Activated CD4-positive, alpha-beta T cell treated with anti-CD3 and anti-CD28 coated beads, Interleukin-2, amount 10 ng/mL, durations not matched to agents 7 days and 5 days (primary cell): ENCODE results near the gene SLC1A5. TPM values are rescaled to one million over a fixed set of nuclear protein-coding genes. Genes with fewer than 3 reads are reported as not detected.
"Not testable (repeated sequence)": the region's sequence is repeated elsewhere in the genome, so short reads cannot be mapped to it uniquely, and the experiment has no call there.

Experiments
- CTCF ChIA-PET: fragments of 350-600 bp; sonication (Branson Sonifier 250); formaldehyde crosslinking; loops from one replicate; lab custom pipeline; 2021; ENCODE audit warnings: antibody characterized with exemption; lab: Charles Lee
- POLR2A ChIA-PET: fragments of 350-600 bp; sonication (Branson Sonifier 250); formaldehyde crosslinking; loops from one replicate; lab custom pipeline; 2021; ENCODE audit warnings: antibody characterized with exemption; lab: Charles Lee
- DNase-seq: peaks from one replicate; pipeline ENCODE4 v3.0.0-alpha.2; 2020
- H3K27ac Mint-ChIP-seq: one replicate; pipeline ENCODE4 v1.8.0; 2021; ENCODE audit warnings: mild to moderate bottlenecking, moderate library complexity, mixed read lengths
- H3K27me3 Mint-ChIP-seq: one replicate; pipeline ENCODE4 v1.8.0; 2021; ENCODE audit warnings: mixed read lengths
- H3K36me3 Mint-ChIP-seq: one replicate; pipeline ENCODE4 v1.8.0; 2021; ENCODE audit warnings: low read depth, mixed read lengths
- H3K4me1 Mint-ChIP-seq: one replicate; pipeline ENCODE4 v1.8.0; 2021; ENCODE audit warnings: mixed read lengths
- H3K4me3 Mint-ChIP-seq: one replicate; pipeline ENCODE4 v1.8.0; 2021; ENCODE audit warnings: mild to moderate bottlenecking, moderate library complexity, mixed read lengths
- H3K9me3 Mint-ChIP-seq: one replicate; pipeline ENCODE4 v1.8.0; 2021; ENCODE audit warnings: mixed read lengths
- total RNA-seq, 2 experiments: library from RNA; stranded (reverse); gene quantifications; one replicate each; pipeline ENCODE4 v1.2.3, GENCODE V29; 2021

SLC1A5 gene
- total RNA-seq, 2 experiments from 2014 or later, result 104 to 108 TPM

DNA sequence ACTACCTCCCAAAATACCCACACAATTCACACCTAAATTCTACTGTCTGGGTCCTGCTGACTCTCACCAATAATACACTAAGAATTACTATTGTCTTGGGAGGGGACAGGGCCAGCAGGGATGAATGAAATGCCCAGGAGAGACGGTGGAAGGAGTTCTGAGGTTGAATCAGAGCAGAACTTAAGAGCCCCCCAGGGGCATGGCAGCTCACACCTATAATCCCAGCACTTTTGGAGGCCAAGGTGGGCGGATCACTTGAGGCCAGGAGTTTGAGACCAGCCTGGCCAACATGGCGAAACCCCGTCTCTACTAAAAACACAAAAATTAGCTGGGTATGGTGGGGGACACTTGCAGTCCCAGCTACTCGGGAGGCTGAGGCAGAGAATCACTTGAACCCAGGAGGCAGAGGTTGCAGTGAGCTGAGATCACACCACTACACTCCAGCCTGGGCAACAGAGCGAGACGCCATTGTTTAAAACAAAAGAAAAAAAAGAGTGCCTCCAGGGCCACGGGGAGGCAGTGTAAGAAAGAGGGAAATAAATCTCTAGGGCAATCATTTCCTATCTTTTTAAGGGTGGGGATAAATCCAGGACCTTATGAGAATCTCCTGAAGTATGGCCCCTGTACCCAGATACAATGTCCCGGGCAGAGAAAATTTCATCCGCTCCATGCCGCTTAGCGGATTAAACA, 10.3 kb downstream of the SLC1A5 start:
- peaks cover 60% of the 10 kb centered on the region for H3K36me3 Mint-ChIP-seq
- POLR2A ChIA-PET, result interaction anchor here (0.8 kb wide), 1 partner anchor 12 kb away, joined by 4 read pairs; no protein-coding TSS in a partner anchor
- H3K4me3 Mint-ChIP-seq, H3K27ac Mint-ChIP-seq, H3K27me3 Mint-ChIP-seq, H3K9me3 Mint-ChIP-seq, DNase-seq: not testable (repeated sequence)
- peaks cover 35% of the 10 kb centered on the region for H3K4me1 Mint-ChIP-seq
- CTCF ChIA-PET, result interaction anchor here (0.6 to 1.8 kb wide), 4 partner anchors 10 to 125 kb away, joined by 3 to 6 read pairs (median 4); partner anchors contain the start of gene SLC1A5

DNA sequence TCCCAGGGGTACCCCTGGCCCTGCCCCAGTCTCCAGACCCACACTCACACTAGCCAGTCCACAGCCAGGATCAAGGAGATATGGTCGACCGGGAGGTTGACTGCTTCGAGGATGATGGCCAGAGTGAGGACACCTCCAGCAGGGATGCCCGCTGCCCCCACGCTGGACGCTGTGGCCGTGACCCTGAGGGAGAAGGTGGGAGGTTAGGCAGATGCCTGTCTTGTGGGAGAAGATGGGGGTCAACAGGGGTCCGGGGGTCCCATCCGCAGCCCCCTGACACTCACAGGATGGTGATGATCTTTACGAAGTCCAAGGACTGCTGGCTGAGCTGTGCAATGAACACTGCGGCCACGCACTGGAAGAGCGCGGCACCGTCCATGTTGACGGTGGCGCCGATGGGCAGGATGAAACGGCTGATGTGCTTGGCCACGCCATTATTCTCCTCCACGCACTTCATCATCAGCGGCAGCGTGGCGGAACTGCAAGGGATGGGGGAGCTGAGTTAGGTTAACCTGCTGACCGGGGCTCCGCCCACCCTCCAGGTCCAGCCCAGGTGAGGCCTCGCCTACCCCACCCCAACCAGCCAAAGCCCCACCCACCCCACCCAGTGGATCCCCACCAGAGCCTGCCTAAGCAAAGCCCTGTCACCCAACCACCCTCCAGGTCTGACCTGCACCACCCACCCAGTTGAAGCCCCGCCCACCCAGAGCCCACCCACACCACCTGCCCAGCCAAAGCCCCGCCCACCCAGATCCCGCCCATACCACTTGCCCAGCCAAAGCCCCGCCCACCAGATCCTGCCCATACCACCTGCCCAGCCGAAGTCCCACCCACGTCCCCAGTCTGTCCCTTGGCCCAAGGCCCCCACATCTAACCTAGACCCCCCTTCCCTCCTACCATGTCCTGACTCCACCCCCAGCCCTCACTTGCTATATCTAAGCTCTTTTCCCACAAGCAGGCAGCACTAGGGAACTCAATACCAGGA, 11.2 kb downstream of the SLC1A5 start:
- Mint-ChIP-seq H3K36me3 (peaks cover 53% of the 10 kb centered on the region), H3K27ac (no peak overlapping the region), H3K9me3 (no peaks in the 10 kb centered on the region), H3K27me3 (no peaks in the 10 kb centered on the region), H3K4me3 (no peak overlapping the region), H3K4me1 (peaks cover 28% of the 10 kb centered on the region)
- CTCF ChIA-PET, result interaction anchor here (0.6 to 1.8 kb wide), 3 partner anchors 10 to 124 kb away, joined by 3 to 6 read pairs (median 4); partner anchors contain the start of gene SLC1A5
- POLR2A ChIA-PET, result interaction anchor here (0.8 kb wide), 1 partner anchor 11 kb away, joined by 4 read pairs; no protein-coding TSS in a partner anchor
- DNase-seq, result no peak

DNA sequence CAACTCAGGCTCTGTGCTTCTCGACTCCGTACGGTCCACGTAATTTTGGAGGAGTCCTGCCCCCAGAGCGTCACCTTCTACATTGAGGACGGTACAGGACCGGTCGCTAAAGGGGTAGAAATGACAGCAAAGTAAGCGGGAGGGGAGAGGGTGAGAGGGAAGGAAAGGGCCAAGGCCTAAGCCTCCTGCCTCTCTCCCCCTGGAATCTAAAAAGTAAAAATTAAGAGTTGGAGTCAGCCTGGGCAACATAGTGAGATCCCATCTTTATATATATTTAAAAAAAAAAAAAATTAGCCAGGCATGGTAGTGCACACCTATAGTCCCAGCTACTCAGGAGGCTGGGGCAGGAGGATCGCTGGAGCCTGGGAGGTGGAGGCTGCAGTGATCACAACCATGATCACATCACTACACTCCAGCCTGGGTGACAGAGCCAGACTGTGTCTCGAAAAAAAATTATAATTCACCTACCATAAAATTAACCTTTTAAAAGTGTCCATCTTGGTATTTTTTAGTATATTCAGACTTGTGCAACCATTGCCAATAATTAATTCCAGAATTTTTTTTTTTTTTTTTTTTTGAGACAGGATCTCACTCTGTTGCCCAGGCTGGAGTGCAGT, 12.6 kb downstream of the SLC1A5 start:
- H3K4me3 Mint-ChIP-seq, result no peak overlapping the region
- H3K27ac Mint-ChIP-seq, result no peak overlapping the region
- H3K9me3 Mint-ChIP-seq, result no peaks in the 10 kb centered on the region
- no peaks in the 10 kb centered on the region for H3K27me3 Mint-ChIP-seq
- no peak for DNase-seq
- CTCF ChIA-PET, result interaction anchor here (0.6 kb wide), 1 partner anchor 14 kb away, joined by 3 read pairs; no protein-coding TSS in a partner anchor
- POLR2A ChIA-PET, result interaction anchor here (0.7 kb wide), 1 partner anchor 69 kb away, joined by 3 read pairs; no protein-coding TSS in a partner anchor
- peaks cover 20% of the 10 kb centered on the region for H3K4me1 Mint-ChIP-seq
- peaks cover 42% of the 10 kb centered on the region for H3K36me3 Mint-ChIP-seq

DNA sequence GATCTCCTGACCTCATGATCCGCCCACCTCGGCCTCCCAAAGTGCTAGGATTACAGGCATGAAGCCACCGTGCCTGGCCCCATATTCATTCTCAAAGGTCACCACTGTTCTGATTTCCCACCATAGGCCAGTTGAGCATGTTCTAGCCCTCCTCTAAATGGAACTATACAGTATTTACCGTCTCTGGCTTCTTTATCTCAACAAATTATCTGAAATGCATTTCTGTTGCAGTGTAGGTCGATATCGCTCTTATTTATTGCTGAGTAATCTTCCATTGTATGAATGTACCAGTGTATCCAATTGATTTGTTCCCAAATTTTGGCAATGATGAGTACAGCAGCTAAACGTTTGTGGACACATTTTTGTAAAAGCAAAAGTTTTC, 15.4 kb downstream of the SLC1A5 start:
- H3K4me3 Mint-ChIP-seq, result no peak overlapping the region
- ChIA-PET POLR2A (interaction anchor here (0.5 to 0.6 kb wide), 3 partner anchors 8 to 202 kb away, joined by 5 to 10 read pairs (median 8); no protein-coding TSS in a partner anchor), CTCF (interaction anchor here (0.7 to 1.9 kb wide), 3 partner anchors 12 to 173 kb away, joined by 3 to 6 read pairs (median 3); no protein-coding TSS in a partner anchor)
- no peaks in the 10 kb centered on the region for H3K9me3 Mint-ChIP-seq
- DNase-seq, result no peak
- peaks cover 26% of the 10 kb centered on the region for H3K36me3 Mint-ChIP-seq
- peaks cover 7% of the 10 kb centered on the region for H3K4me1 Mint-ChIP-seq
- H3K27me3 Mint-ChIP-seq, result no peaks in the 10 kb centered on the region
- no peak overlapping the region for H3K27ac Mint-ChIP-seq

DNA sequence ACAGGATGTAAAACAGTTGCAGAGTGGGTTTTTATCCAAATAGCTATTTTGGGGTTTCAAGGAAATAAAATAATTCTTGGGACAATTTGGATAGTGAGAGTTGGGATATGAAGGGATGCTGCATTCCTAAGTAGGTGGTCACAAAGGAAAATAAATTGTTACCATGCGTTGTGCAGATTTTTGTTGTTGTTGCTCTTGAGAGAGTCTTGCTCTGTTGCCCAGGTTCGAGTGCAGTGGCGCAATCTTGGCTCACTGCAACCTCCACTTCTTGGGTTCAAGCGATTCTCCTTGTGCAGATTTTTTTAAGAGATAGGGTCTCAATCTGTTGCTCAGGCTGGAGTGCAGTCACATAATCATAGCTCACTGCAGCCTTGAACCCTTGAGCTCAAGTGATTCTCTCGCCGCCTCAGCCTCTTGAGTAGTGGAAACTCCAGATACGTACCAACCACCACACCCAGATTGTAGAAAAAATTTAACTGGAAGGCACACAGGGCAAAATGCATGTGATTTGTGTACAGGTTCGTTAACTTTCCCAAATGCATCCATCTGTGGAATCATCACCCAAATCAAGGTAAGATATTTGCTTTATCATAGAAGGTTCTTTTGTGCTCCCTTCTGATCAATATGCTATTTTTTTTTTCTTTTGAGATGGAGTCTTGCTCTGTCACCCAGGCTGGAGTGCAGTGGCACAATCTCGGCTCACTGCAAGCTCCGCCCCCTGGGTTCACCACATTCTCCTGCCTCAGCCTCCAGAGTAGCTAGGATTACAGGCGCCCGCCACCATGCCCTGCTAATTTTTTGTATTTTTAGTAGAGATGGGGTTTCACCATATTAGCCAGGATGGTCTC, 16.0 kb downstream of the SLC1A5 start:
- Mint-ChIP-seq H3K4me1 (peaks cover 5% of the 10 kb centered on the region), H3K4me3 (no peak overlapping the region), H3K9me3 (no peaks in the 10 kb centered on the region), H3K27ac (no peak overlapping the region), H3K36me3 (peaks cover 22% of the 10 kb centered on the region), H3K27me3 (no peaks in the 10 kb centered on the region)
- ChIA-PET CTCF (interaction anchor here (0.7 to 1.9 kb wide), 4 partner anchors 12 to 36 kb away, joined by 3 to 6 read pairs (median 4); no protein-coding TSS in a partner anchor), POLR2A (interaction anchor here (0.5 to 0.6 kb wide), 3 partner anchors 7 to 201 kb away, joined by 5 to 10 read pairs (median 8); no protein-coding TSS in a partner anchor)
- no peak for DNase-seq

DNA sequence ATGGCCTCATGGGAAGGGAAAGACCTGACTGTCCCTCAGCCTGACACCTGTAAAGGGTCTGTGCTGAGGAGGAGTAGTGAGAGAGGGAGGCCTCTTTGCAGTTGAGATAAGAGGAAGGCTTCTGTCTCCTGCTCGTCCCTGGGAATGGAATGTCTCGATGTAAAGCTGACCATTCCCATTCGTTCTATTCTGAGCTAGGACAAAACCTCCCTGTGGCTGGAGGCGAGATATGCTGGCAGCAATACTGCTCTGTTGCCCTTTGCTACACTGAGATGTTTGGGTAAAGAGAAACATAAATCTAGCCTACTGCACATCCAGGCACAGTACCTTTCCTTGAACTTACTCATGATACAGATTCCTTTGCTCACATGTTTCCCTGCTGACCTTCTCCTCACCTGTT, 19.6 kb downstream of the SLC1A5 start:
- H3K27ac Mint-ChIP-seq, H3K27me3 Mint-ChIP-seq, POLR2A ChIA-PET: not testable (repeated sequence)

DNA sequence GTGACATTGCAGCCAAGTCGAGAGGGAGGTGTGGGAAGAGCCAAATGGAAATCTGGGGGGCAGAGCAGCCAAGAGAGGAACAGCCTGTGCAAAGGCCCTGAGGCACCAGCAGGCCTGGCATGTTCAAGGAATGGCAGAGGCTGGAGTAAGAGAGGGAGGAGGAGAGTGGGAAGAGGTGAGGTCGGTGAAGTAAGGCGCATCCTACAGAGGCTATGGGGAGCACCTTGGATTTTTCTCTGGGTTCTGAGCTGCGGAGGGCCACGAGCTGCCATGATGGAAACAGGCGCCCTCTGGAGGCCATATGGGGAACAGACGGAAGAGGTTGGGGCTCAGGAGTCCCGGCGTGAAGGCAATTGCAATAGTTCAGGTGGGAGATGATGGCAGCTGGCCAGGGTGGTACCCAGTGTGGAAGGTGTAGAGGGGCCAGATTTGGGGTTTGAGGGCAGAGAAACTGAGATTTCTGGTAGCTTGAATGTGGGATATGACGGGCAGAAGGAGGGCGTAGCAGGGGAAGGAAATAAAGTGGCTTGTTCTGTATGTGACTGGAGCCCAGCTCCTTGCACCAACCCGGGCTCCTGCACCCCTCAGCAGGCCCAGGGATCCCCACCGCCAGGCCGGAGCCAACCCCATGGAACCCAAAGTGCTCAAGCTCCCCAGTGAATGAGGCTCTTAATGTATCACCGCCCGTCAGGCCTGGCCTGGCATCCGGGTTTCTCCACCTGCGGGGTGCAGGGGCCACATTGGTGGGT, 21.7 kb downstream of the SLC1A5 start:
- POLR2A ChIA-PET, result interaction anchor here (0.5 kb wide), 1 partner anchor 11 kb away, joined by 4 read pairs; no protein-coding TSS in a partner anchor
- Mint-ChIP-seq H3K27ac (no peak overlapping the region), H3K4me1 (peaks cover 2% of the 10 kb centered on the region), H3K9me3 (no peaks in the 10 kb centered on the region), H3K36me3 (no peaks in the 10 kb centered on the region), H3K27me3 (no peaks in the 10 kb centered on the region), H3K4me3 (no peak overlapping the region)
- peak; percentile 68 for DNase-seq
- CTCF ChIA-PET, result interaction anchor here (0.5 to 3.0 kb wide), 20 partner anchors 9 to 978 kb away, joined by 3 to 13 read pairs (median 4); partner anchors contain the start of genes DACT3 and SLC1A5

More for the DNA sequence above, 19.6 kb downstream of the SLC1A5 start:
- H3K4me3 Mint-ChIP-seq, DNase-seq, H3K4me1 Mint-ChIP-seq, H3K36me3 Mint-ChIP-seq, H3K9me3 Mint-ChIP-seq: not testable (repeated sequence)
- CTCF ChIA-PET, result interaction anchor here (0.6 kb wide), 1 partner anchor 72 kb away, joined by 3 read pairs; no protein-coding TSS in a partner anchor

DNA sequence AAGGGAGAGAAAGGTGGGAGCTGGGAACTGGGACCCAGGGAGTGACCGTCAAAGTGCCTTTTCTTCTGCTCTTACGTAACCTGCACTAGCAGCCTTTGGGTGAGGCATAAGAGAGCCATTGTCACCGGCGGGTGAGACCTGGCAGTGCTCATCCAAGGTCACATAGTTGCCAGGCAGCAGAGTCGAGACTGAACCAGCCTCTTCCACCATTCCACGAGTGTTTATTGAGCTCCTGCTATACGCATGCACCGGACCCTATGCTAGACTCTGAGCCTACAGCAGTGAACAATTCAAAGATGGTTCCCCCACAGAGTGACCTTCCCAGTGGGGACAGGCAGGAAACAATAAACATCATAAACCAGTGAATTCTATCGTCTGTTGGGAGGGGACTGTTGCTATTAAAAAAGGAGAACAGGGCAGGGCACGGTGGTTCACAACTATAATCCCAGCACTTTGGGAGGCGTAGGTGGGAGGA, 23.5 kb downstream of the SLC1A5 start:
- no peak overlapping the region for H3K4me3 Mint-ChIP-seq
- no peaks in the 10 kb centered on the region for H3K36me3 Mint-ChIP-seq
- no peaks in the 10 kb centered on the region for H3K9me3 Mint-ChIP-seq
- ChIA-PET POLR2A (interaction anchor here (0.6 to 0.7 kb wide), 2 partner anchors 8 to 85 kb away, joined by 8 to 12 read pairs; no protein-coding TSS in a partner anchor), CTCF (interaction anchor here (1.2 to 2.0 kb wide), 4 partner anchors 12 to 76 kb away, joined by 3 to 10 read pairs (median 5); no protein-coding TSS in a partner anchor)
- no peak for DNase-seq
- H3K27me3 Mint-ChIP-seq, result no peaks in the 10 kb centered on the region
- no peak overlapping the region for H3K27ac Mint-ChIP-seq
- H3K4me1 Mint-ChIP-seq, result peaks cover 2% of the 10 kb centered on the region

DNA sequence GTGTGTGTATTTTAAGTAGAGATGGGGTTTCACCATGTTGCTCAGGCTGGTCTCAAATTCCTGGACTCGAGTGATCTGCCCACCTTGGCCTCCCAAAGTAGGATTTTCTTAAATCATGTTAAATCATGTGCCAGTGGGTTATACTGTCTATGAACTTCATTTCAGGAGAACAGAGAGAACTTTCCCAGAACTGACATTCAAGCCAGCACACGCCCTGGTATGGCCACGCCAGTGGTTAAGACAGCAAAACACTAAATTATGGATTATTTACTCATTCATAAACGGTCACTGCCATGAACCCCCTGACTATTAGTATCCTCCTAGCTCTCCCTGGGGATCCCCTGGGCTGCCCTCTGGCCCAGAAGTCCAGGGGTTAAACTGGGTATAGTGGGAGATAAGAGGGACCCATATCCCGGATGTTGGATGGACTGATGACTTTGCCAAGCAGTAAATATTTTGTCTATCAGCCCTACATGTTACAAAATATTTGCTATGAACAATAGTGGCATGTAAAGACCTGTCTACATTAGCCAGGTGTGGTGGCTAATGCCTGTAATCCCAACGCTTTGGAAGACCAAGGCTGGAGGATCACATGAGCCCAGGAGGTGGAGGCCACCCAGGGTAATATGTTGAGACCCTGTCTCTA, 26.0 kb downstream of the SLC1A5 start:
- Mint-ChIP-seq H3K4me1 (peaks cover 5% of the 10 kb centered on the region), H3K9me3 (no peaks in the 10 kb centered on the region), H3K4me3 (no peak overlapping the region), H3K36me3 (no peaks in the 10 kb centered on the region), H3K27ac (no peak overlapping the region), H3K27me3 (no peaks in the 10 kb centered on the region)
- CTCF ChIA-PET, result interaction anchor here (0.8 kb wide), 1 partner anchor 78 kb away, joined by 3 read pairs; no protein-coding TSS in a partner anchor
- POLR2A ChIA-PET, result no interaction called here
- no peak for DNase-seq

DNA sequence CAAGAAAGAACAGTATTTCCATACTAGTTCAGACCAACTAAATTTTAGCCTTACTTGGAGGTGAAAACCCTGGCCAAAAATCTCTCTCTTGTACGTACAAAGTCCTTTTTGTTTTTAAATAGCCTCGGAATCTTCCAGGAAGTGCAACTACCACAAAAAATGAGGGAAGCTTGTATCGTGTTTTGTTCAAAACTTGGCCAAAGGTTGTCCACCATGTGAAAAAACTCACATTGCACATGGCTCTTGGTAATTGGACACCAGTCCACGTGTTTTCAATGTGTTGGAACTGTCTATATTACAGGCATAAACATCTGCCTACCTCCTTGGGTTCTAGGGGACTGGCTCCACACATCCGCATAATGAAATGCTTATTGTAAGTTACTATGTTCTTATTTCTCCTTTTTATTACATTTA, 27.0 kb downstream of the SLC1A5 start:
- ChIA-PET POLR2A (no interaction called here), CTCF (interaction anchor here (0.8 to 1.1 kb wide), 2 partner anchors 8 to 79 kb away, joined by 3 read pairs; no protein-coding TSS in a partner anchor)
- no peak overlapping the region for H3K4me3 Mint-ChIP-seq
- no peaks in the 10 kb centered on the region for H3K27me3 Mint-ChIP-seq
- peaks cover 3% of the 10 kb centered on the region for H3K36me3 Mint-ChIP-seq
- H3K27ac Mint-ChIP-seq, result no peak overlapping the region
- peaks cover 5% of the 10 kb centered on the region for H3K4me1 Mint-ChIP-seq
- no peaks in the 10 kb centered on the region for H3K9me3 Mint-ChIP-seq
- no peak for DNase-seq
